Endothelial cell of umbilical vein (primary cell): ENCODE results near the gene LATS2. TPM values are rescaled to one million over a fixed set of nuclear protein-coding genes. Genes with fewer than 3 reads are reported as not detected.

Experiments
- BruUV-seq: library from RNA; stranded (reverse); fragments of 400-500 nt; replicated peaks from 2 replicates; lab custom pipeline; 2021; lab: Mats Ljungman, UMichigan
- CTCF ChIA-PET: fragments of 300-600, 350-600 bp; sonication (Branson Sonifier 250); formaldehyde crosslinking; loops from one replicate; lab custom pipeline; 2021; ENCODE audit warnings: antibody characterized with exemption, inconsistent platforms; lab: Charles Lee
- POLR2A ChIA-PET: fragments of 300-600, 350-600 bp; sonication (Branson Sonifier 250); formaldehyde crosslinking; loops from one replicate; lab custom pipeline; 2021; ENCODE audit warnings: antibody characterized with exemption, inconsistent platforms; lab: Charles Lee
- DNase-seq: peaks from one replicate; pipeline ENCODE4 v3.0.0-alpha.2; 2011; ENCODE audit warnings: low read depth, low spot score
- FAIRE-seq: peaks from 2 replicates; lab custom pipeline; 2011; peaks lifted over from hg19 to GRCh38; lab: Jason Lieb, UNC
- H2AFZ ChIP-seq: 2 replicates; pipeline ENCODE4 v1.6.0; 2012; ENCODE audit warnings: low read depth, low read length, control low read depth, inconsistent platforms
- H3K27ac ChIP-seq: 2 replicates; pipeline ENCODE4 v1.5.1; 2011; ENCODE audit warnings: low read depth, mild to moderate bottlenecking, control low read depth, low read length, moderate library complexity; ENCODE audit not compliant: insufficient read depth
- H3K27me3 ChIP-seq, 2 experiments: 2 replicates each; pipeline versions ENCODE4 v1.6.0 to v1.6.1; 2011; ENCODE audit warnings: low read length in 2 of 2, mixed read lengths in 1 of 2; ENCODE audit not compliant: control insufficient read depth in 2 of 2, insufficient read depth in 2 of 2
- H3K36me3 ChIP-seq, 2 experiments: 2 replicates in 1 of 2; 3 replicates in 1 of 2; pipeline ENCODE4 v1.5.1; 2011; ENCODE audit warnings: low read length in 2 of 2, mild to moderate bottlenecking in 1 of 2, moderate library complexity in 1 of 2; ENCODE audit not compliant: control insufficient read depth in 2 of 2, insufficient read depth in 2 of 2; ENCODE audit errors: extremely low read depth in 1 of 2
- H3K4me1 ChIP-seq: 3 replicates; pipeline ENCODE4 v1.5.1; 2011; ENCODE audit warnings: mild to moderate bottlenecking, low read length; ENCODE audit not compliant: control insufficient read depth, insufficient read depth; ENCODE audit errors: extremely low read depth
- H3K4me2 ChIP-seq: 2 replicates; pipeline ENCODE4 v1.6.1; 2011; ENCODE audit warnings: low read length, control low read depth, mixed read lengths; ENCODE audit not compliant: insufficient read depth
- H3K4me3 ChIP-seq, 3 experiments: fragments of 200-600 bp in 1 of 3; sonication (generic), shearing (Covaris generic) in 1 of 3; replicated peaks in 1 of 3; 2 replicates each; pipeline ENCODE4 v1.5.1; 2011 to 2016; ENCODE audit warnings: control low read depth in 3 of 3, low read length in 3 of 3, mild to moderate bottlenecking in 2 of 3, inconsistent platforms in 1 of 3, low read depth in 1 of 3, moderate library complexity in 1 of 3; ENCODE audit not compliant: insufficient read depth in 1 of 3
- H3K79me2 ChIP-seq: 2 replicates; pipeline ENCODE4 v1.6.0; 2012; ENCODE audit warnings: low read length, inconsistent platforms; ENCODE audit not compliant: control insufficient read depth, insufficient read depth
- H3K9ac ChIP-seq: replicated peaks from 2 replicates; pipeline ENCODE3; 2011; ENCODE audit warnings: low read length, control low read depth; ENCODE audit not compliant: insufficient read depth; ENCODE audit errors: extremely low read depth
- H3K9me1 ChIP-seq: replicated peaks from 3 replicates; pipeline ENCODE4 v1.6.0; 2011; ENCODE audit warnings: mild to moderate bottlenecking, low read length; ENCODE audit not compliant: control insufficient read depth, insufficient read depth; ENCODE audit errors: extremely low read depth
- H3K9me3 ChIP-seq: replicated peaks from 2 replicates; pipeline ENCODE4 v1.5.1; 2012; ENCODE audit warnings: low read length, inconsistent platforms; ENCODE audit not compliant: control insufficient read depth, insufficient read depth
- H4K20me1 ChIP-seq: replicated peaks from 2 replicates; pipeline ENCODE3; 2011; ENCODE audit warnings: mild to moderate bottlenecking, low read length; ENCODE audit not compliant: control insufficient read depth, insufficient read depth; ENCODE audit errors: extremely low read depth
- CTCF ChIP-seq, 2 donors: IDR thresholded peaks; 1 replicate in 1 of 2; 2 replicates in 1 of 2; pipeline ENCODE4 v1.5.1; 2011; ENCODE audit warnings: low read length in 2 of 2, mild to moderate bottlenecking in 2 of 2, moderate library complexity in 2 of 2, control low read depth in 1 of 2, inconsistent platforms in 1 of 2, low read depth in 1 of 2; ENCODE audit not compliant: insufficient read depth in 1 of 2; ENCODE audit errors: extremely low read depth in 1 of 2
- EZH2 ChIP-seq: IDR thresholded peaks from 2 replicates; pipeline ENCODE4 v1.6.1; 2012; ENCODE audit warnings: borderline replicate concordance, low read depth, mild to moderate bottlenecking, moderate library complexity, low read length, inconsistent platforms; ENCODE audit not compliant: severe bottlenecking
- FOS ChIP-seq: IDR thresholded peaks from 2 replicates; pipeline ENCODE4 v1.6.1; 2011; ENCODE audit warnings: mild to moderate bottlenecking, low read length, moderate library complexity, borderline replicate concordance; ENCODE audit not compliant: insufficient read depth
- GATA2 ChIP-seq: IDR thresholded peaks from 2 replicates; pipeline ENCODE4 v1.7.0; 2011; ENCODE audit warnings: low read depth, mild to moderate bottlenecking, moderate library complexity, mixed read lengths, low read length; ENCODE audit not compliant: insufficient read length, insufficient read depth
- JUN ChIP-seq: IDR thresholded peaks from 2 replicates; pipeline ENCODE4 v1.6.1; 2011; ENCODE audit warnings: borderline replicate concordance, low read depth; ENCODE audit not compliant: insufficient read length, insufficient read depth
- MAX ChIP-seq: IDR thresholded peaks from 2 replicates; pipeline ENCODE4 v1.6.1; 2011; ENCODE audit not compliant: insufficient read depth, insufficient read length
- MYC ChIP-seq: IDR thresholded peaks from one replicate; pipeline ENCODE4 v1.6.1; 2011; ENCODE audit warnings: mild to moderate bottlenecking, low read depth, low read length
- POLR2A ChIP-seq: IDR thresholded peaks from 2 replicates; pipeline ENCODE4 v1.6.1; 2012; ENCODE audit warnings: low read depth, mild to moderate bottlenecking, control low read depth, low read length
- POLR2AphosphoS5 ChIP-seq: IDR thresholded peaks from 2 replicates; pipeline ENCODE4 v1.6.1; 2012; ENCODE audit warnings: low read depth, mild to moderate bottlenecking, control low read depth, low read length, moderate library complexity; ENCODE audit not compliant: insufficient read depth
- dilution Hi-C: fragments of 300-500 bp; cut with MboI; formaldehyde crosslinking; loops from one replicate; pipeline ENCODE4 v1.15.0; 2019; ENCODE audit warnings: low sequenced_read_pairs; ENCODE audit not compliant: extremely low pct_ligation_motif_present
- intact Hi-C: fragments of 100-400 bp; cut with micrococcal nuclease; formaldehyde crosslinking; loops from one replicate; pipeline ENCODE4 v1.10.0; 2022
- polyA plus RNA-seq, 4 experiments: library from polyadenylated mRNA; depleted of rRNA in 3 of 4; stranded (reverse) in 3 of 4; unstranded in 1 of 4; fragments of >200 nt; gene quantifications; 2 replicates each; pipeline versions ENCODE4 v1.2.1 to v1.2.3, GENCODE V29; 2011 to 2012; ENCODE audit warnings: missing spikeins in 1 of 4
- total RNA-seq: library from RNA; stranded (reverse); gene quantifications from 2 replicates; pipeline ENCODE4 v1.2.3, GENCODE V29; 2021

Gene LATS2
- total and polyA plus RNA-seq, 2 donors (not counting 3 experiments of a cell fraction or from before 2014, with no cell fraction given): 33.5 to 67.6 TPM

GRCh38 chr13:21075011-21075378 lies 13.6 kb upstream of the LATS2 start:
- H3K9me3 ChIP-seq: no peaks in the 10 kb centered on the region
- no TSS peak for BruUV-seq
- no peaks in the 10 kb centered on the region for H4K20me1 ChIP-seq
- POLR2A ChIA-PET: interaction anchor here (0.6 to 1.9 kb wide), 2 partner anchors 14 to 41 kb away, joined by 5 to 8 read pairs; partner anchors contain the start of gene LATS2
- FAIRE-seq (peak; percentile 74), DNase-seq (no peak)
- no peaks in the 10 kb centered on the region for H3K36me3 ChIP-seq
- CTCF ChIA-PET: interaction anchor here (0.7 to 2.1 kb wide), 6 partner anchors 12 to 131 kb away, joined by 3 to 9 read pairs (median 4); partner anchors contain the start of gene LATS2
- intact Hi-C loops (loop anchor here (1.0 to 5.0 kb wide), 2 partner anchors 14 to 78 kb away; partner anchors contain the start of gene LATS2), dilution Hi-C loops (no loop called here)
- H3K4me2 ChIP-seq: peak overlapping the region; percentile 82
- H3K79me2 ChIP-seq: no peaks in the 10 kb centered on the region
- TF ChIP-seq JUN (peak; percentile 18), MYC (peak; percentile 46), CTCF (IDR thresholded peaks at IDR 0.05; ENCODE audit: extremely low read depth in 1 of 2, insufficient read depth in 1 of 2, low read depth in 1 of 2, low read length in 2 of 2) (no peak), MAX (no peak), GATA2 (peak; percentile 54), POLR2A (peak; percentile 76), POLR2AphosphoS5 (peak; percentile 59), EZH2 (no peak), FOS (peak; percentile 44)
- H3K4me3 ChIP-seq: peak overlapping the region in 2 of 3 experiments; percentile 51 to 52
- H3K4me1 ChIP-seq: peaks cover 28% of the 10 kb centered on the region
- peak overlapping the region; percentile 85 for H2AFZ ChIP-seq
- peak overlapping the region; percentile 73 for H3K9ac ChIP-seq
- H3K27ac ChIP-seq: peak overlapping the region; percentile 95
- H3K9me1 ChIP-seq: no peaks in the 10 kb centered on the region
- H3K27me3 ChIP-seq: no peaks in the 10 kb centered on the region
